ENCODE measurements around the gene MRPS17. TPM values are rescaled to one million over a fixed set of nuclear protein-coding genes. Genes with fewer than 3 reads are reported as not detected.

Gene MRPS17
- total and polyA plus RNA-seq, 10 of the 15 experiments (the other 5 are each of a cell fraction or from before 2014, with no cell fraction given) = 18.7 to 74.5 (median 29.2) TPM

GRCh38 chr7:55964261-55965099 is 12.8 kb downstream of the MRPS17 start, which contains the start of gene NIPSNAP2:
TSS of gene NIPSNAP2 (plus strand) at chr7:55964585. CDS start at chr7:55964610, 25 bp downstream.
- peak within 1 kb of the TSS; percentile 91 for H3K4me3 ChIP-seq
- H3K36me3 ChIP-seq (ENCODE audit: control insufficient read depth in 2 of 2, insufficient read depth in 2 of 2, low read length in 1 of 2) = no peaks in the 10 kb centered on the region; a peak in 1 of 4 replicates
- ChIA-PET SMC1A (ENCODE audit: uncharacterized antibody, unreplicated experiment) (interaction anchor here (2.2 kb wide), 1 partner anchor 323 kb away, joined by 6 read pairs; no protein-coding TSS in a partner anchor), CTCF (interaction anchor here (0.6 to 1.9 kb wide), 17 partner anchors 9 to 531 kb away, joined by 3 to 9 read pairs (median 3); no protein-coding TSS in a partner anchor), RAD21 (ENCODE audit: unreplicated experiment) (interaction anchor here (0.6 to 1.6 kb wide), 5 partner anchors 35 to 325 kb away, joined by 3 to 5 read pairs (median 4); partner anchors contain the start of genes CCT6A and PSPH), POLR2A (interaction anchor here (0.6 to 0.9 kb wide), 2 partner anchors 87 to 100 kb away, joined by 4 to 5 read pairs; partner anchors contain the start of genes CCT6A and PSPH)
- peak within 1 kb of the TSS; percentile 81 for H3K9ac ChIP-seq (ENCODE audit: control insufficient read depth, insufficient read depth, low read length)
- WGBS (ENCODE audit: insufficient coverage, insufficient replicate concordance, low lambda C conversion rate, missing lambda C conversion rate) = 0% methylated on average over 52 of the region's 105 CpGs
- FAIRE-seq = no peak
- peak within 1 kb of the TSS; percentile 84 for H3K4me2 ChIP-seq (ENCODE audit: control insufficient read depth, insufficient read depth)
- intact Hi-C loops (cut with micrococcal nuclease; ENCODE audit: unreplicated experiment) (loop anchor here (1.0 to 10.0 kb wide), 4 partner anchors 98 to 660 kb away; partner anchors contain the start of gene SUMF2), in situ Hi-C loops (cut with MboI) (loop anchor here (5.0 kb wide), 1 partner anchor 317 kb away; no protein-coding TSS in a partner anchor)
- H3K79me2 ChIP-seq (ENCODE audit: control insufficient read depth, insufficient read depth, low read length) = peaks cover 12% of the 10 kb centered on the region
- H3K27ac ChIP-seq (ENCODE audit: control insufficient read depth, insufficient read depth) = peak within 1 kb of the TSS; percentile 73
- no peaks in the 10 kb centered on the region for H4K20me1 ChIP-seq (ENCODE audit: control insufficient read depth, insufficient read depth)
- BruUV-seq (replicated peaks) = no TSS peak
- peak within 1 kb of the TSS; percentile 80 for H2AFZ ChIP-seq (ENCODE audit: control insufficient read depth, low read depth, low read length)
- ATAC-seq = peak; percentile 92
- H3K9me3 ChIP-seq (replicated peaks; ENCODE audit: control insufficient read depth, insufficient read depth, low read length) = no peaks in the 10 kb centered on the region
- DNase-seq (ENCODE audit: low read depth, low spot score) = no peak
- no peaks in the 10 kb centered on the region for H3K27me3 ChIP-seq (replicated peaks in 1 of 2; ENCODE audit: control insufficient read depth in 2 of 2, insufficient read depth in 2 of 2, low read length in 1 of 2)
- peaks cover 6% of the 10 kb centered on the region for H3K4me1 ChIP-seq (ENCODE audit: control insufficient read depth, insufficient read depth, low read length)
- TF ChIP-seq RBBP5 (conservative IDR thresholded peaks at IDR 0.05) = no peak
- TF ChIP-seq MTA2 (IDR thresholded peaks at IDR 0.05; ENCODE audit: low read depth) = no peak
- TF ChIP-seq SREBF2 (IDR thresholded peaks at IDR 0.05; ENCODE audit: low read length) = no peak
- TF ChIP-seq YBX1 (IDR thresholded peaks at IDR 0.05) = no peak
- TF ChIP-seq ZNF592 (IDR thresholded peaks at IDR 0.05) = no peak
- no peak for TF ChIP-seq ZBTB4 (CRISPR knock-in tag; IDR thresholded peaks at IDR 0.05)
- TF ChIP-seq ZNF207 (IDR thresholded peaks at IDR 0.05; ENCODE audit: borderline replicate concordance) = no peak
- TF ChIP-seq YY1 (IDR thresholded peaks at IDR 0.05; ENCODE audit: low read depth, low read length) = peak; percentile 94
- no peak for TF ChIP-seq TCF7 (IDR thresholded peaks at IDR 0.05; ENCODE audit: borderline replicate concordance)
- TF ChIP-seq CBX3 (IDR thresholded peaks at IDR 0.05; ENCODE audit: borderline replicate concordance, low read depth) = no peak
- 0 out of 2 replicates have a peak, but pooled peaks have one; percentile 11 for TF ChIP-seq TCF12 (IDR thresholded peaks at IDR 0.05; ENCODE audit: low read depth, low read length)
